ENCODE data around the gene SPRY2. TPM values are rescaled to one million over a fixed set of nuclear protein-coding genes. Genes with fewer than 3 reads are reported as not detected.

Gene SPRY2
- total and polyA plus RNA-seq, 2 of the 13 experiments (the other 11 are each of a cell fraction or from before 2014, with no cell fraction given) = 7.4 to 25.1 TPM

GRCh38 chr13:80371840-80372509 is 31.0 kb upstream of the SPRY2 start:
- no TSS peak for BruUV-seq (replicated peaks)
- in situ Hi-C loops (cut with HindIII; ENCODE audit: extremely low pct_ligation_motif_present, low pct_unique_long_range_greater_than_20kb) = loop anchor here (25.0 kb wide), 1 partner anchor 585 kb away; no protein-coding TSS in a partner anchor

More at GRCh38 chr13:80371840-80372509, 31.0 kb upstream of the SPRY2 start:
- Histone ChIP-seq H3K4me3 (replicated peaks in 1 of 3; ENCODE audit: insufficient read depth in 1 of 3, low read depth in 2 of 3, low read length in 3 of 3) (no peak overlapping the region), H3K4me2 (ENCODE audit: low read depth, low read length) (no peak overlapping the region), H2AFZ (ENCODE audit: low read length) (no peak overlapping the region), H3K4me1 (ENCODE audit: insufficient read depth, low read length) (no peaks in the 10 kb centered on the region), H3K36me3 (replicated peaks in 1 of 2; ENCODE audit: control insufficient read depth in 1 of 2, insufficient read depth in 2 of 2, low read length in 2 of 2) (no peaks in the 10 kb centered on the region), H3K9me3 (ENCODE audit: low read length) (no peaks in the 10 kb centered on the region), H3K27me3 (ENCODE audit: control insufficient read depth in 1 of 2, insufficient read depth in 2 of 2, low read length in 2 of 2) (no peaks in the 10 kb centered on the region; a peak in 1 of 5 replicates), H3K79me2 (ENCODE audit: insufficient read depth, low read length) (no peaks in the 10 kb centered on the region), H3K9ac (ENCODE audit: insufficient read depth, low read depth, low read length) (no peak overlapping the region), H4K20me1 (ENCODE audit: insufficient read depth, low read length) (no peaks in the 10 kb centered on the region), H3K27ac (ENCODE audit: extremely low read length, insufficient read depth, low read length) (no peak overlapping the region)
- ATAC-seq (no peak), FAIRE-seq (no peak), DNase-seq (ENCODE audit: low spot score) (no peak)
- TF ChIP-seq FOXC1 (CRISPR knock-in tag; IDR thresholded peaks at IDR 0.05; ENCODE audit: borderline replicate concordance) = no peak
- no peak for TF ChIP-seq EEA1 (CRISPR knock-in tag; IDR thresholded peaks at IDR 0.05; ENCODE audit: borderline replicate concordance)
- TF ChIP-seq ZNF615 (CRISPR knock-in tag; IDR thresholded peaks at IDR 0.05; ENCODE audit: borderline replicate concordance) = no peak
- TF ChIP-seq ZNF749 (CRISPR knock-in tag; IDR thresholded peaks at IDR 0.05; ENCODE audit: borderline replicate concordance) = no peak
- TF ChIP-seq ZNF354B (CRISPR knock-in tag; IDR thresholded peaks at IDR 0.05) = no peak
- TF ChIP-seq ZNF24 (IDR thresholded peaks at IDR 0.05) = no peak
- TF ChIP-seq, protein P1, sequence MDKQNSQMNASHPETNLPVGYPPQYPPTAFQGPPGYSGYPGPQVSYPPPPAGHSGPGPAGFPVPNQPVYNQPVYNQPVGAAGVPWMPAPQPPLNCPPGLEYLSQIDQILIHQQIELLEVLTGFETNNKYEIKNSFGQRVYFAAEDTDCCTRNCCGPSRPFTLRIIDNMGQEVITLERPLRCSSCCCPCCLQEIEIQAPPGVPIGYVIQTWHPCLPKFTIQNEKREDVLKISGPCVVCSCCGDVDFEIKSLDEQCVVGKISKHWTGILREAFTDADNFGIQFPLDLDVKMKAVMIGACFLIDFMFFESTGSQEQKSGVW (CRISPR knock-in tag; IDR thresholded peaks at IDR 0.05; ENCODE audit: borderline replicate concordance) = no peak
- TF ChIP-seq SETDB1 (CRISPR knock-in tag; IDR thresholded peaks at IDR 0.05; ENCODE audit: borderline replicate concordance) = no peak
- no peak for TF ChIP-seq SRSF1 (optimal IDR thresholded peaks at IDR 0.05; ENCODE audit: low read depth, low read length)
- TF ChIP-seq ZXDC (CRISPR knock-in tag; IDR thresholded peaks at IDR 0.05) = no peak
- TF ChIP-seq U2AF2 (IDR thresholded peaks at IDR 0.05; ENCODE audit: low read depth, low read length) = no peak
- no peak for TF ChIP-seq ZBTB3 (CRISPR knock-in tag; IDR thresholded peaks at IDR 0.05; ENCODE audit: borderline replicate concordance, low read depth)
- TF ChIP-seq CTCF (CRISPR knock-in tag; IDR thresholded peaks at IDR 0.05) = no peak
- TF ChIP-seq ZNF530 (CRISPR knock-in tag; IDR thresholded peaks at IDR 0.05; ENCODE audit: low read depth) = no peak
- no peak for TF ChIP-seq TCF12 (IDR thresholded peaks at IDR 0.05)
- TF ChIP-seq TCF12 (CRISPR knock-in tag; IDR thresholded peaks at IDR 0.05) = no peak
- no peak for TF ChIP-seq ZNF274 (CRISPR knock-in tag; IDR thresholded peaks at IDR 0.05)
- ChIA-PET CTCF (ENCODE audit: low intra/inter-chr PET ratio, low total read pairs) (no interaction called here), POLR2A (no interaction called here)
- WGBS (ENCODE audit: low lambda C conversion rate) = 40% methylated on average over 6 of the region's 6 CpGs
- intact Hi-C loops (cut with micrococcal nuclease; ENCODE audit: unreplicated experiment) = no loop called here

Measured in HepG2 (cell line).